Sciatic nerve (tissue), 2 donors: ENCODE results near the gene MUC6. TPM values are rescaled to one million over a fixed set of nuclear protein-coding genes. Genes with fewer than 3 reads are reported as not detected.

Experiments used
- ATAC-seq: fragments of 200-7000 bp; cut with Tn5 transposase; one replicate; pipeline ENCODE4 v1.9.1; 2020; ENCODE audit warnings: mild to moderate bottlenecking, moderate library complexity
- DNase-seq: peaks from one replicate; pipeline ENCODE4 v3.0.0-alpha.2; 2020; ENCODE audit warnings: low spot score
- intact Hi-C: fragments of 100-400 bp; cut with DNase I; formaldehyde crosslinking; loops from one replicate; pipeline ENCODE4 v1.14.2; 2022
- total RNA-seq: library from RNA; stranded (reverse); fragmentation: NEBNext Ultra II Directional; extraction: Animal tissue kit (Norgen Biotek cat#: 25700); gene quantifications from one replicate; pipeline ENCODE4 v1.2.1, GENCODE V29; 2021
- donor health status: DM: no; HTN: no; CAD: no.
- donor health status: DM: no; HTN: no; CAD: no.

Gene MUC6
- total RNA-seq, 1 donor from 2014 or later: not detected

- intact Hi-C loops: loop anchor here (5.0 kb wide), 1 partner anchor 201 kb away; no protein-coding TSS in a partner anchor
Measured at GRCh38 chr11:1053121-1053901, 16.8 kb upstream of the MUC6 start.

GRCh38 chr11:1052133-1053011, 15.9 kb upstream of the MUC6 start:
- DNase-seq (no peak), ATAC-seq (no peak)
- intact Hi-C loops: loop anchor here (5.0 kb wide), 1 partner anchor 200 kb away; no protein-coding TSS in a partner anchor

More at GRCh38 chr11:1053121-1053901, 16.8 kb upstream of the MUC6 start:
- no peak for ATAC-seq
- DNase-seq: no peak

GRCh38 chr11:1051356-1052132, 15.0 kb upstream of the MUC6 start:
- intact Hi-C loops: loop anchor here (5.0 kb wide), 1 partner anchor 199 kb away; no protein-coding TSS in a partner anchor
- ATAC-seq (no peak), DNase-seq (no peak)

- intact Hi-C loops: loop anchor here (5.0 kb wide), 1 partner anchor 198 kb away; no protein-coding TSS in a partner anchor
- no peak for DNase-seq
- ATAC-seq: peak; percentile 90
Measured at GRCh38 chr11:1050581-1051355, 14.2 kb upstream of the MUC6 start.

- no peak for ATAC-seq
- no peak for DNase-seq
- intact Hi-C loops: loop anchor here (5.0 kb wide), 1 partner anchor 198 kb away; no protein-coding TSS in a partner anchor
Measured at GRCh38 chr11:1049911-1050580, 13.5 kb upstream of the MUC6 start.

GRCh38 chr11:1049431-1049891, 12.9 kb upstream of the MUC6 start:
- intact Hi-C loops: no loop called here
- no peak for ATAC-seq
- peak; percentile 48 for DNase-seq

- DNase-seq (peak; percentile 42), ATAC-seq (no peak)
- intact Hi-C loops: no loop called here
Measured at GRCh38 chr11:1049071-1049405, 12.5 kb upstream of the MUC6 start.

- ATAC-seq: no peak
- intact Hi-C loops: no loop called here
- DNase-seq: peak; percentile 52
Measured at GRCh38 chr11:1048375-1049070, 12.0 kb upstream of the MUC6 start.

- no peak for ATAC-seq
- intact Hi-C loops: no loop called here
- peak; percentile 45 for DNase-seq
Measured at GRCh38 chr11:1047595-1048156, 11.2 kb upstream of the MUC6 start.

GRCh38 chr11:1044160-1044559, 7.6 kb upstream of the MUC6 start:
- DNase-seq (no peak), ATAC-seq (no peak)
- intact Hi-C loops: no loop called here

GRCh38 chr11:1043563-1044096, 7.1 kb upstream of the MUC6 start:
- intact Hi-C loops: no loop called here

GRCh38 chr11:1042626-1043562, 6.4 kb upstream of the MUC6 start:
- DNase-seq: no peak
- intact Hi-C loops: no loop called here
- peak; percentile 14 for ATAC-seq

More at GRCh38 chr11:1043563-1044096, 7.1 kb upstream of the MUC6 start:
- DNase-seq (no peak), ATAC-seq (no peak)

GRCh38 chr11:1041936-1042608, 5.6 kb upstream of the MUC6 start:
- no peak for DNase-seq
- intact Hi-C loops: no loop called here
- no peak for ATAC-seq

- intact Hi-C loops: no loop called here
- DNase-seq (no peak), ATAC-seq (no peak)
Measured at GRCh38 chr11:1041471-1041870, 5.0 kb upstream of the MUC6 start.

- ATAC-seq: no peak
- intact Hi-C loops: no loop called here
Measured at GRCh38 chr11:1041149-1041467, 4.6 kb upstream of the MUC6 start.

More at GRCh38 chr11:1041149-1041467, 4.6 kb upstream of the MUC6 start:
- no peak for DNase-seq
